Measurements from ENCODE around the gene APEH.

DNA sequence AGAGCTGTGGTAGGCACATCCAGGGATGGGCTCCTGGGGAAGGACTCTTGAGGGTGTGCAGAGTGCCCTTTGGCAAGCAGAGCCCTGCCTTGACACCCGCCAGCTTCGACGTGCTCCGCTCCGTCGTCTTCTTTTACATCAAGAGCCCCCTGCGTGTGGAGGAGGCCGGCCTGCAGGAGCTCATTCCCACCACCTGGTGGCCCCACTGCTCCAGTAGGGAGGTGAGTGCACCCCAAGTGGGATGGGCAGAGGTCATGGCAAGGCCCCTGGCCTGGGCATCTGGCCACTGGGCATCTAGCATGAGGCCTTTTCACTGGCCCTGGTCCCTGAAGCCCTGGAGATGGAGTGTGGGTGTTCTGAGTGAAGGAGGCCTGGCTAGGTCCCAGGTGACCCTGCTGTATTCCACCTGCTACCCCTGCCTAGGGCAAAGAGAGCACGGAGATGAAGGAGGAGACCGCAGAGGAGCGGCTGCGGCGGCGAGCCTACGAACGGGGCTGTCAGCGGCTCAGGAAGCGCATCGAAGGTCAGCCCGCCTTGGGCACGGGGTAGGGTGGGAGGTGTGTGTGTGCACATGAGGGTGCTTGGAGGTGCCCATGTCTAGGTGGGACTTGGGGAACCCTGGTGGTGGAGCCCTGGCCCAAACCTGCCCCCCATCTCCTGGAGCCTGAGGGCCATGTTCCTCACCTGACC, 27.4 kb downstream of the APEH start:
- TF ChIP-seq E2F4 (CRISPR knock-in tag; IDR thresholded peaks at IDR 0.05; ENCODE audit: borderline replicate concordance, low read depth) (no peak), CTCF (IDR thresholded peaks at IDR 0.05) (no peak), JUN (CRISPR knock-in tag; IDR thresholded peaks at IDR 0.05) (no peak), ATF3 (CRISPR knock-in tag; conservative IDR thresholded peaks at IDR 0.05) (no peak)
- TF ChIP-seq, protein P1, sequence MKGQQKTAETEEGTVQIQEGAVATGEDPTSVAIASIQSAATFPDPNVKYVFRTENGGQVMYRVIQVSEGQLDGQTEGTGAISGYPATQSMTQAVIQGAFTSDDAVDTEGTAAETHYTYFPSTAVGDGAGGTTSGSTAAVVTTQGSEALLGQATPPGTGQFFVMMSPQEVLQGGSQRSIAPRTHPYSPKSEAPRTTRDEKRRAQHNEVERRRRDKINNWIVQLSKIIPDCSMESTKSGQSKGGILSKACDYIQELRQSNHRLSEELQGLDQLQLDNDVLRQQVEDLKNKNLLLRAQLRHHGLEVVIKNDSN (CRISPR knock-in tag; IDR thresholded peaks at IDR 0.05), result no peak
- TF ChIP-seq, protein P2, sequence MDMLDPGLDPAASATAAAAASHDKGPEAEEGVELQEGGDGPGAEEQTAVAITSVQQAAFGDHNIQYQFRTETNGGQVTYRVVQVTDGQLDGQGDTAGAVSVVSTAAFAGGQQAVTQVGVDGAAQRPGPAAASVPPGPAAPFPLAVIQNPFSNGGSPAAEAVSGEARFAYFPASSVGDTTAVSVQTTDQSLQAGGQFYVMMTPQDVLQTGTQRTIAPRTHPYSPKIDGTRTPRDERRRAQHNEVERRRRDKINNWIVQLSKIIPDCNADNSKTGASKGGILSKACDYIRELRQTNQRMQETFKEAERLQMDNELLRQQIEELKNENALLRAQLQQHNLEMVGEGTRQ (CRISPR knock-in tag; IDR thresholded peaks at IDR 0.05), result no peak
